GM12872 (cell line): Measurements from ENCODE around the gene SH2B2.
"Not testable (repeated sequence)": the region's sequence is repeated elsewhere in the genome, so short reads cannot be mapped to it uniquely, and the experiment has no call there.

ENCODE experiments used
- CTCF ChIP-seq: IDR thresholded peaks from 3 replicates; pipeline ENCODE4 v1.5.1; 2011; ENCODE audit warnings: low read depth, mild to moderate bottlenecking, low read length, moderate library complexity; ENCODE audit not compliant: insufficient read depth

Gene SH2B2

GRCh38 chr7:102322202-102322715 lies 35.6 kb downstream of the SH2B2 start:
- no peak for TF ChIP-seq CTCF

GRCh38 chr7:102323914-102324195 lies 37.2 kb downstream of the SH2B2 start:
- TF ChIP-seq CTCF = no peak

GRCh38 chr7:102326157-102326889 lies 39.7 kb downstream of the SH2B2 start:
- no peak for TF ChIP-seq CTCF

GRCh38 chr7:102356344-102356743 lies 69.7 kb downstream of the SH2B2 start, which contains the start of gene SPDYE6:
Gene SPDYE6, minus strand, starts transcription at chr7:102356444. Its CDS starts 421 bp downstream, at chr7:102356023.
- not testable (repeated sequence) for TF ChIP-seq CTCF
